Measurements from ENCODE around the gene EHMT1.
"Not testable (repeated sequence)": the region's sequence is repeated elsewhere in the genome, so short reads cannot be mapped to it uniquely, and the experiment has no call there.

Gene EHMT1

GRCh38 chr9:137765536-137765935 lies 146.7 kb downstream of the EHMT1 start:
- FAIRE-seq: no peak
- DNase-seq (ENCODE audit: extremely low spot score, insufficient read length, low read depth): no peak

- FAIRE-seq (no peak), DNase-seq (ENCODE audit: extremely low spot score, insufficient read length, low read depth) (no peak)
Observed at GRCh38 chr9:137771580-137771979, 152.8 kb downstream of the EHMT1 start.

- DNase-seq (ENCODE audit: extremely low spot score, insufficient read length, low read depth) (no peak), FAIRE-seq (no peak)
Observed at GRCh38 chr9:137772281-137772873, 153.6 kb downstream of the EHMT1 start.

GRCh38 chr9:137774775-137775386 lies 156.1 kb downstream of the EHMT1 start:
- FAIRE-seq: no peak
- DNase-seq (ENCODE audit: extremely low spot score, insufficient read length, low read depth): no peak

GRCh38 chr9:137776306-137776995 lies 157.6 kb downstream of the EHMT1 start:
- no peak for DNase-seq (ENCODE audit: extremely low spot score, insufficient read length, low read depth)
- no peak for FAIRE-seq

GRCh38 chr9:137777761-137778160 lies 159.0 kb downstream of the EHMT1 start:
- DNase-seq (ENCODE audit: extremely low spot score, insufficient read length, low read depth) (no peak), FAIRE-seq (no peak)

GRCh38 chr9:137778336-137778735 lies 159.5 kb downstream of the EHMT1 start:
- no peak for FAIRE-seq
- DNase-seq (ENCODE audit: extremely low spot score, insufficient read length, low read depth): no peak

GRCh38 chr9:137778914-137779313 lies 160.1 kb downstream of the EHMT1 start:
- FAIRE-seq: no peak

GRCh38 chr9:137780031-137780430 lies 161.2 kb downstream of the EHMT1 start:
- not testable (repeated sequence) for FAIRE-seq; DNase-seq (ENCODE audit: extremely low spot score, insufficient read length, low read depth)

More at GRCh38 chr9:137778914-137779313, 160.1 kb downstream of the EHMT1 start:
- no peak for DNase-seq (ENCODE audit: extremely low spot score, insufficient read length, low read depth)

GRCh38 chr9:137781906-137782585 lies 163.2 kb downstream of the EHMT1 start:
- no peak for DNase-seq (ENCODE audit: extremely low spot score, insufficient read length, low read depth)
- FAIRE-seq: no peak

- no peak for DNase-seq (ENCODE audit: extremely low spot score, insufficient read length, low read depth)
- no peak for FAIRE-seq
Observed at GRCh38 chr9:137783521-137783920, 164.7 kb downstream of the EHMT1 start.

- FAIRE-seq: no peak
- DNase-seq (ENCODE audit: extremely low spot score, insufficient read length, low read depth): no peak
Observed at GRCh38 chr9:137784046-137784445, 165.2 kb downstream of the EHMT1 start.

GRCh38 chr9:137784641-137785513 lies 166.1 kb downstream of the EHMT1 start:
- DNase-seq (ENCODE audit: extremely low spot score, insufficient read length, low read depth): no peak
- no peak for FAIRE-seq

- DNase-seq (ENCODE audit: extremely low spot score, insufficient read length, low read depth) (no peak), FAIRE-seq (no peak)
Observed at GRCh38 chr9:137785704-137786161, 166.9 kb downstream of the EHMT1 start.

GRCh38 chr9:137786511-137786920 lies 167.7 kb downstream of the EHMT1 start:
- FAIRE-seq: no peak
- no peak for DNase-seq (ENCODE audit: extremely low spot score, insufficient read length, low read depth)

GRCh38 chr9:137787381-137787780 lies 168.6 kb downstream of the EHMT1 start:
- no peak for FAIRE-seq

GRCh38 chr9:137787786-137788505 lies 169.1 kb downstream of the EHMT1 start:
- DNase-seq (ENCODE audit: extremely low spot score, insufficient read length, low read depth) (no peak), FAIRE-seq (no peak)

More at GRCh38 chr9:137787381-137787780, 168.6 kb downstream of the EHMT1 start:
- no peak for DNase-seq (ENCODE audit: extremely low spot score, insufficient read length, low read depth)

GRCh38 chr9:137788561-137789294 lies 169.9 kb downstream of the EHMT1 start:
- FAIRE-seq (no peak), DNase-seq (ENCODE audit: extremely low spot score, insufficient read length, low read depth) (no peak)

Measured in GM18507 (cell line).